Caki2 (cell line): ENCODE data around the gene MYO9B. TPM values are rescaled to one million over a fixed set of nuclear protein-coding genes. Genes with fewer than 3 reads are reported as not detected.
A peak's percentile ranks its signal among the peaks of the same experiment; 100 is the strongest.

Experiments used
- DNase-seq: peaks from one replicate; pipeline ENCODE4 v3.0.0-alpha.2; 2015; ENCODE audit warnings: low read depth
- in situ Hi-C: cut with HindIII; loops from 2 replicates; pipeline ENCODE4 v1.10.0; 2016; ENCODE audit warnings: low sequenced_read_pairs, low pct_unique_long_range_greater_than_20kb, mixed read lengths
- total RNA-seq: library from RNA; depleted of rRNA; stranded (reverse); fragments of >200 nt; shearing (Covaris generic); gene quantifications from 2 replicates; pipeline ENCODE4 v1.2.3, GENCODE V29; 2014; ENCODE audit warnings: low replicate concordance

MYO9B gene
- total RNA-seq, 1 experiment from 2014 or later = 29.6 TPM

GRCh38 chr19:17242431-17243208, 167.0 kb downstream of the MYO9B start:
- in situ Hi-C loops = no loop called here
- no peak for DNase-seq

- in situ Hi-C loops = no loop called here
- no peak for DNase-seq
Observed at GRCh38 chr19:17243211-17243829, 167.7 kb downstream of the MYO9B start.

- in situ Hi-C loops = no loop called here
- DNase-seq = peak; percentile 52
Observed at GRCh38 chr19:17243830-17244617, 168.4 kb downstream of the MYO9B start.

GRCh38 chr19:17244618-17245534, 169.3 kb downstream of the MYO9B start:
- in situ Hi-C loops = no loop called here
- DNase-seq = no peak

- DNase-seq = no peak
- in situ Hi-C loops = no loop called here
Observed at GRCh38 chr19:17245535-17245984, 170.0 kb downstream of the MYO9B start, which contains the start of gene NR2F6. Gene NR2F6, minus strand, starts transcription at chr19:17245919. Its CDS starts 699 bp downstream, at chr19:17245220.

GRCh38 chr19:17246681-17247425, 171.3 kb downstream of the MYO9B start:
- no peak for DNase-seq
- in situ Hi-C loops = no loop called here

GRCh38 chr19:17248011-17248776, 172.6 kb downstream of the MYO9B start:
- in situ Hi-C loops = no loop called here
- no peak for DNase-seq

GRCh38 chr19:17249887-17250548, 174.4 kb downstream of the MYO9B start:
- DNase-seq = no peak
- in situ Hi-C loops = no loop called here

- no peak for DNase-seq
- in situ Hi-C loops = no loop called here
Observed at GRCh38 chr19:17254636-17255035, 179.1 kb downstream of the MYO9B start.

GRCh38 chr19:17255150-17255621, 179.6 kb downstream of the MYO9B start:
- in situ Hi-C loops = no loop called here
- DNase-seq = no peak

GRCh38 chr19:17256130-17256529, 180.6 kb downstream of the MYO9B start:
- in situ Hi-C loops = no loop called here
- DNase-seq = no peak

- in situ Hi-C loops = no loop called here
- DNase-seq = no peak
Observed at GRCh38 chr19:17259118-17259780, 183.7 kb downstream of the MYO9B start.

GRCh38 chr19:17259934-17260333, 184.4 kb downstream of the MYO9B start:
- in situ Hi-C loops = no loop called here
- no peak for DNase-seq

- peak; percentile 79 for DNase-seq
- in situ Hi-C loops = no loop called here
Observed at GRCh38 chr19:17260842-17261325, 185.3 kb downstream of the MYO9B start.

- in situ Hi-C loops = no loop called here
- no peak for DNase-seq
Observed at GRCh38 chr19:17262557-17262956, 187.0 kb downstream of the MYO9B start.
